Measurements from ENCODE around the gene COL3A1.

- TF ChIP-seq CTCF (IDR thresholded peaks at IDR 0.05) (no peak), POLR2AphosphoS5 (IDR thresholded peaks at IDR 0.05) (no peak), POLR2A (IDR thresholded peaks at IDR 0.05) (no peak)
Observed at GRCh38 chr2:188976545-188977268, 2.5 kb downstream of the COL3A1 start.

Measured in breast epithelium (tissue), 3 donors.